ENCODE results near the gene TMEM52.
A peak's percentile ranks its signal among the peaks of the same experiment; 100 is the strongest.
"Not testable (repeated sequence)": the region's sequence is repeated elsewhere in the genome, so short reads cannot be mapped to it uniquely, and the experiment has no call there.

TMEM52 gene

DNA sequence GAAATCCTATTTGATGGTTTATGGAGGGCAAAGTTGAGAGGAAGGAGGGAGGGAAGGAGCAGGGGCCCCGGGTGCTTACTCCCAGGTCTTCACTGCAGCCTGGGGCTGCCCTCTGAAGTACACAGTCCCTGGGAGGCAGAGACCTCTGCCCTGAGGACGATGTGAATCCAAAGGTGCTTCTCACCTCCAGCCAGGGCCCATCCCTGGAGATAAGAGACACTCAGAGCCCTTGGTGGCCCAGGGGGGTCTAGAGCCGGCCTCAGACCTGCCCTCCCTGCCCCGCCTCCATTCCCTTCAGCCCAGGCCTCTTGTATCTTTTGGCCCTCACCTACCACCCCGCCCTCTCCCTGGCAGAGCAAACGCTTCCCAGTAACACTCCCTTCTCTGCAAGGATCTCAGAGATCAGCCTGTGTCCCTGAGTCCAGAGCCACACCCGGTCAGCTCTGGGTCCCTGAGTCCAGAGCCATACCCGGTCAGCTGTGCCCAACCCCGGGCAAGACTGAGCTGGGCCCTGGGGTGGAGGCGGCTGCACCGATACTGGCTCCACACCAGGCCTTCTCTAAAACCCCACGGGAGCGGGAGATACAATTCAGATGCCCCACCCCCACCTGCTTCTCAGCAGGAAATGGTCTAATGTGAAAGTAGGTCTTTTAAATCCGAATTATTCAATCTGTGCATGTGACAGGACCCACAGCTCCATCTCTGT lies 24.6 kb downstream of the TMEM52 start:
- DNase-seq (ENCODE audit: low spot score), result no peak
- FAIRE-seq, result no peak

DNA sequence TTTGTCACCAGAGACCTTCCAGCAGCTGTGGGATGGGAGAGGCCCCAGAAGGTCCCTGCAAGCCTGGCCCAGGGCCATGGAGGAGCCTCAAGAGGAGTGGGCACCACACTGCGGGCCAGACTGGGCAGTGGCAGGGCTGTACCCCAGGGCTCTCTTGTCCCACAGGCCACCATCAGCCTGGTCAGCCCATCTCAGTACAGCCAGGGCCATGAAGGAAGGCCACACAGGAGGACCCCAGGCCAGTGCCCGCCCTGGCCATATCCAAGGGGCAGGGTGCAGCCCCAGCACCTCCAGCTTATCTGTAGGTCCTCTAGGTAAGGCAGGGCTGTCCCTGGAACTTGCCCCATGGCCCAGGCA lies 25.1 kb downstream of the TMEM52 start:
- DNase-seq (ENCODE audit: low spot score), result no peak
- no peak for FAIRE-seq

- FAIRE-seq (no peak), DNase-seq (ENCODE audit: low spot score) (no peak)
These were observed 25.6 kb downstream of the TMEM52 start for GRCh38 chr1:1893291-1893985.

GRCh38 chr1:1892763-1893120 lies 26.3 kb downstream of the TMEM52 start:
- FAIRE-seq (no peak), DNase-seq (ENCODE audit: low spot score) (no peak)

DNA sequence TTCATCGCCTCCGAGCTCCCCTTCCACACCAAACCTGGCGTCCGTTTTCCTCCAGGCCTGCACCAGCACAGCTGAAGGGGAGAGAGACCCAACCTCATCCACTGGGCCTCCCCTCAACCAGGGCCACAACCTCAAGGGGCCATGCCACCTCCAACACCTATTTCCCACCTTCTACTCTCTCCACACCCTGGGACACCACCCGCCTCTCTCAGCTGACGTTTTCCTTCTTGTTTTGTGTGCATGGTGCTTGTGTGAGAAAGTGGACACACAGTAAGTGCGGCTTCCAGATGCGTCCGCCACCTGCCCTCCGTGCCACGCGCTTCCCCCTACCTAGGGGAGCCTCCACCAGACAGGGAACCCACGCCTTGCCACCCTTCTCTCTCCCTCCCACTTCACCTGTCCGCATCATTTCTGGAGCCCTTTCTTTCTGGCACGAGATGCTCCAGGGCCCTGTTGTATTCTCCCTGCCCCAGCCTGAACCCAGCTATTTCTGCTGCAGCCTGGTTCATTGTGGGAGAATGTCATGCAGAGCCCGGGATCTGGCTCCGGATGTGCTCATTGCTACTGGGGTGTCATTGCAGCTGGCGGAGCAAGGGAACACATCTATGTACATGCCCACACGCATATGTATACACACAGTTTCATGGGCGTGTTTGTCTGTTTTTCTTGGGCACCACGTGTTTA lies 26.9 kb downstream of the TMEM52 start:
- no peak for FAIRE-seq
- DNase-seq (ENCODE audit: low spot score), result no peak

GRCh38 chr1:1891349-1892078 lies 27.6 kb downstream of the TMEM52 start:
- no peak for FAIRE-seq
- DNase-seq (ENCODE audit: low spot score), result no peak

- DNase-seq (ENCODE audit: low spot score), result peak; percentile 65
- no peak for FAIRE-seq
These were observed 28.4 kb downstream of the TMEM52 start, which contains the start of gene GNB1 for GRCh38 chr1:1890506-1891348. Gene GNB1, minus strand, starts transcription at chr1:1891087. Its CDS starts 65,634 bp downstream, at chr1:1825453.

DNA sequence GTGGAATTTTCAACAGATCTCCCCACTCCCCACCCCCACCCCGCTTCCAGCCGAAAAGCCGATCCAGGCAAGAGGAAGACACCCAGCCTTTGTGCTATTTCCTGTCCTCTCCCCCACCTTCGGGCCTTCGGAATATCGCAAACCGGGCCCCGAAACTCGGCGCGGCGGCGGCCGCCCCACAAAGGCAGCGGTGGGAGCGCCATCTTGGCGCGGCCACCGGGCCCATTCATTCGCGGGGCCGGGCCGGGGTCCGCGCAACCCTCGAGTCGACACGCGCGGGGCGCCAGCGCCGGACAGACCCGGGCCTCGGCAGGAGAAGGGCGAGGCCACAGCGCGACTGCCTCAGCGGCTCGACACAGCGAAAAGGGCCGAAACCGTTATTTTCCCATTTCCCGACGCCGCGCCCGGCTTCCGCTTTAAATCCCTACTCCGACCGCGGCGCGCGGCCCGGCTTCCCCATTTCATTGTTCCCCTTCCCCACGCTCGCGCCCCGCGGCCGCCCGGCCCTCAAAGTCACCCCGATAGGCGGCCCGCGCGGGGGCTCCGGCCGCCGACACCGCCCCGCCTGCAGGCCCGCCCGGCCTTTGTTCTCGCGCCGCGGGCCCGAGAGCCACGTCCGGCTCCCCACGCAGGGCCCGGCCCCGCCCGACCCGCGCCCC lies 29.1 kb downstream of the TMEM52 start:
- DNase-seq (ENCODE audit: low spot score), result no peak
- FAIRE-seq, result no peak

DNA sequence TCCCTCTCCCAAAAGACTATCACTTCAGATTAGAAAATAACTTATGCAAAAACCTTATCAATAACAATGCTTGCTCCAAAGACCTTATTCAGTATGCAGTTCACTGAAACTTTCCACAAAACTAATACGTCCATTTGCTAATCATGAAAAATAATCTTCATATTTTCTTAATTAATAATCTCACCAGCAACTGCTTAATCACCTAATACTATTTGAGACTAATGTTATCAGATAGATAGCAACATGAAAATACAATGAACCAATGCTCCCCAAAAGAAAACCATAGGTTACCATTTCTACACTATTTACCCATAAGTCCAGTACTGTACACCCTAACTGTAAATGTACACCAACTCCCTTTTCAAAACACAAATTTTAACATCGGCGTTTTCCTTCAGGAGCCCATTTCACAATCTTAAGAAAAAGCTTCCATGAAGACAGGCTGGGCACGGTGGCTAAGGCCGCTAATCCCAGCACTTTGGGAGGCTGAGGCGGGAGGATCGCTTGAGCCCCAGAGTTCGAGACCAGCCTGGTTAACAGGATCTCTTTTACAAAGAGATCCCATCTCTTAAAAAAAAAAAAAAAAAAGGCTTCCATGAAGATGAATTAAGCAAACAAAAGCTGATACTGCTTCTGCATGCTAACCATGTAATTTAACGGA lies 29.9 kb downstream of the TMEM52 start:
- FAIRE-seq (no peak), DNase-seq (ENCODE audit: low spot score) (no peak)

- DNase-seq (ENCODE audit: low spot score); FAIRE-seq: not testable (repeated sequence)
These were observed 35.2 kb downstream of the TMEM52 start for GRCh38 chr1:1883890-1884289.

DNA sequence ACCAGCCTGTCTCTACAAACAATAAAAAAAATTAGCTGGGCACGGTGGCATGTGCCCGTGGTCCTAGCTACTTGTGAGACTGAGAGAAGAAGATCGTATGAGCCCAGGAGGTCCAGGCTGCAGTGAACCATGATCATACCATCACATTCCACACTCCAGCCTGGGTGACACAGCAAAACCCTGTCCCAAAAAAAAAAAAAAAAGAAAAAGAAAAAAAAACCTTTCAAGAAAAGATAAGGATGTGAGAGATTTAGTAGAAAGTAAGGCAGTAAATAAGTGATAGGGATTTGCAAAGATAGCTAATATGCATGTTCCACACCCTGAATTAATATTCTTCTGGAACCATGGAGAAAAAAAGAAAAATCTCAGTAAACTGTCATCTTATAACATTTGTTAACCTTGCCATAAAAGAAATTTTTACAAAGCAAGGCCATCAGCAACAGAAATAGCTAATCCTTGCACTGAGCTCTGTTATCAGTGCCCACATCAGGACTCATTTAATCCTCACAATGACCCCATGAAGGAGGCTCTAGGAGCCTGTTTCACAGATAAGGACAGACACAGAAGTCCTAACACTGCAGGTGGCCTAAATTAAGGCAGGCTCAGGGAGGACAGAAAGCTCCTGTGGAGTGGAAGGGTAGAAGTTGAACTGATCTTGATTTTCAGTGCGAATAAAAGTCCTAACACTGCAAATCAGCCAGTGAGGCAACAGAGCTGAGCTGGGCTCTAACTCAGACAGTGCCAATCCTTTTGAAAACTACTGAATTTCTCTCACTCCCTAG lies 35.8 kb downstream of the TMEM52 start:
- peak; percentile 65 for FAIRE-seq
- no peak for DNase-seq (ENCODE audit: low spot score)

GRCh38 chr1:1881727-1882126 lies 37.4 kb downstream of the TMEM52 start:
- no peak for DNase-seq (ENCODE audit: low spot score)
- FAIRE-seq, result no peak

GRCh38 chr1:1880617-1881312 lies 38.3 kb downstream of the TMEM52 start:
- FAIRE-seq (no peak), DNase-seq (ENCODE audit: low spot score) (no peak)

- no peak for FAIRE-seq
- no peak for DNase-seq (ENCODE audit: low spot score)
These were observed 39.1 kb downstream of the TMEM52 start for GRCh38 chr1:1879942-1880341.

DNA sequence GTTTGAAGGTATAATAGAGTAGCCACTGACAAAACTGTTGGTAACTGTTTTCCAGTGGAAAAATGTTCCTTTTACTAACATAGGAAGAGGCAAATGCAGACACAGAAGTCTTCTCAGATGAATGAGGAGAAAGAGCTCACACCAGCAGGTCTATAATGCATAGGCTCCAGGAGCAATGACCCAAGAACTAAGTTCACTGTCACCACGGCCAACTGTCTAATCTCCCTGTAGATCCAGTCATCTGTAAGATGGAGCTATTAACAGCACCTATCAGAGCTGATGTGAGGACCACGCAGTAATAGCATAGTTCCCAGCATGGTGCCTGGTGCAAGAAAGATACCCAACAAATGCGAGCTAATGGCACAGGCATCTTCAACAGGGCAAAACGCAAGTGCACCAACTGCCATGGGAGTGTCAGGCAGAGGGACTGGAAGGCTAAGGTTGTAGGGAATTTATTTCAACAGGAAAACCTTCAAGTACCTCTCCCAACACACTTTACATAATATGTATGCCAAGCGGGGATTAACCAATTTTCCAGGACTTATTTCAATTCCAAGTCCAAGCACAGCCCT lies 41.1 kb downstream of the TMEM52 start:
- FAIRE-seq, result no peak

DNA sequence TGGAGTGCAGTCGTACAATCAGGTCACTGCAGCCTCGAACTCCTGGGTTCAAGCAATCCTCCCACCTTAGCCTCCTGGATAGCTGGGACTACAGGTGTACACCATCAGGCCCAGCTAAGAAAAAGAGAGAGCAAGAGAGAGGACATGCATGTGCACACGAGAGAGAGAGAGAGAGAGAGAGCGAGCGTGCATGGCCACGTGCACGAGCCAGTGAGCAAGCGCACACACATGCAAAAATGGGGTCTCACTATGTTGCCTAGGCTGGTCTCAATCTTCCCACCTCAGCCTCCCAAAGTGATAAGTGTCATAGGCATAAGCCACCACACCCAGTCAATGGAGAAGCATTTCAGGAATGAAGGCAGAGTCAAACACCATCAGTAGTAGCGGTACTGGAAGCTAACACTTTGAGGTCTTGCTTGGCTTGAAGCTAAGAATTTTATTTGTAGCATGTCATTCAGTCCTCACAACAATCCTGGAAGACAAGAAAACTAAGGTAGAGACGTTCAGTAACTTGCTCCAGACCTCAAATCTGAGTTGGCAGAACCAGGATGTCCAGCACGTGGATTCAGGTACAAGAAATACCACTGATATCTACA lies 42.6 kb downstream of the TMEM52 start:
- DNase-seq (ENCODE audit: low spot score), result no peak
- no peak for FAIRE-seq

More for the DNA sequence above, 41.1 kb downstream of the TMEM52 start:
- DNase-seq (ENCODE audit: low spot score), result no peak

- FAIRE-seq, result no peak
- no peak for DNase-seq (ENCODE audit: low spot score)
These were observed 43.1 kb downstream of the TMEM52 start for GRCh38 chr1:1875932-1876331.

DNA sequence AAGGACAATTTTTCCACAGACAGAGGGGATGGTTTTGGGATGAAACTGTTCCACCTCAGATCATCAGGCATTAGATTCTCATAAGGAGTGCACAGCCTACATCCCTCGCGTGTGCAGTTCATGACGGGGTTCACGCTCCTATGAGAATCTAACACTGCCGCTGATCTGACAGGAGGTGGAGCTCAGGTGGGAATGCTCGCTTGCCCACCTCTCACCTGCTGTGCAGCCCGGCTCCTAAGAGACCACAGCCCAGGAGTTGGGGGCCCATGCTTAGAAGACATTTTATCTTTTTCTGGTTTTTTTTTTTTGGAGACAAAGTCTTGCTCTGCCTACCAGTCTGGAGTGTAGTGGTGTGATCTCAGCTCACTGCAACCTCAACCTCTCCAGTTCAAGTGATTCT lies 44.2 kb downstream of the TMEM52 start:
- DNase-seq (ENCODE audit: low spot score), result no peak
- FAIRE-seq, result no peak

All from RCC 7860 (cell line).